Measurements from ENCODE around the gene DDX1.

DNA sequence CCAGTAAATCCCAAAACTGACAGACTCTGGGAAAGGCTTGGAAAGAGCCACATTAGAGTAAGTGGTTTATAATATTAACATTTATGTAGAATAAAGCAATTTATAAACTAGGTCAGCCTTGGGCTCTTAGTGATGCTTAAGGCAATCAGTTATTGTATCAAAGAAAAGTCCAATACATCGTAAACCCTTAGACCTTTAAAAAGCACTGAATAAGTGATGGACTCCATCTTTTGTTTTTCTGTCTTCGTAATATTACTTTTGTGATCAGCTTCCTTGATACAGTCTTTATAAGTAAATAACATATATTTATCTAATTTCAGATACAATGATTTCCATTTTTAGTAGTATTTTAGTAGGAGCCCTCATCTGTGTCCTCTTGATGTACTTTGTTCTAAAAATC, 28.7 kb downstream of the DDX1 start:
- TF ChIP-seq GATA2 (IDR thresholded peaks at IDR 0.05; ENCODE audit: low read depth, low read length) (no peak), GATA3 (IDR thresholded peaks at IDR 0.05; ENCODE audit: low read depth, low read length) (no peak)

Measured in SH-SY5Y (cell line).